HepG2 (cell line): Measurements from ENCODE around the gene ANKRD39. TPM values are rescaled to one million over a fixed set of nuclear protein-coding genes. Genes with fewer than 3 reads are reported as not detected.
A peak's percentile ranks its signal among the peaks of the same experiment; 100 is the strongest.

ENCODE experiments used
- AHR ChIP-seq: IDR thresholded peaks from 2 replicates; pipeline ENCODE4 v1.6.1; 2018; ENCODE audit warnings: missing genetic modification reagents, missing compliant biosample characterization
- CBX1 ChIP-seq: IDR thresholded peaks from one replicate; pipeline ENCODE4 v1.6.1; 2016; ENCODE audit warnings: antibody characterized with exemption, low read depth
- CC2D1A ChIP-seq: sonication (generic); formaldehyde crosslinking; IDR thresholded peaks from 2 replicates; pipeline ENCODE4 v1.8.1; 2023; ENCODE audit warnings: mild to moderate bottlenecking, missing genetic modification reagents
- MAZ ChIP-seq, 2 experiments: sonication (generic) in 1 of 2; formaldehyde crosslinking in 1 of 2; IDR thresholded peaks; 2 replicates each; pipeline versions ENCODE4 v1.5.0 to v1.6.1; 2012 to 2020; ENCODE audit warnings: low read depth in 2 of 2, mild to moderate bottlenecking in 2 of 2, borderline replicate concordance in 1 of 2, improper control_type of control experiment in 1 of 2, low read length in 1 of 2, missing genetic modification reagents in 1 of 2, moderate library complexity in 1 of 2
- PATZ1 ChIP-seq: sonication (generic); formaldehyde crosslinking; IDR thresholded peaks from 2 replicates; pipeline ENCODE4 v1.4.0; 2020; ENCODE audit warnings: missing genetic modification reagents
- POGZ ChIP-seq: sonication (generic); formaldehyde crosslinking; IDR thresholded peaks from 2 replicates; pipeline ENCODE4 v1.4.0; 2020; ENCODE audit warnings: mild to moderate bottlenecking, missing genetic modification reagents
- REST ChIP-seq, 2 experiments: IDR thresholded peaks; 2 replicates each; pipeline ENCODE4 v1.6.1; 2011 to 2012; ENCODE audit warnings: low read length in 2 of 2, borderline replicate concordance in 1 of 2, low read depth in 1 of 2, mild to moderate bottlenecking in 1 of 2, moderate library complexity in 1 of 2
- SIN3A ChIP-seq: IDR thresholded peaks from 2 replicates; pipeline ENCODE4 v1.6.1; 2011; ENCODE audit warnings: low read depth, mild to moderate bottlenecking, control low read depth, low read length, borderline replicate concordance
- STAT5B ChIP-seq: sonication (generic); formaldehyde crosslinking; IDR thresholded peaks from 2 replicates; pipeline ENCODE4 v1.4.0; 2020; ENCODE audit warnings: missing genetic modification reagents
- TBX2 ChIP-seq: sonication (generic); formaldehyde crosslinking; IDR thresholded peaks from 2 replicates; pipeline ENCODE4 v1.5.0; 2020; ENCODE audit warnings: missing genetic modification reagents, mild to moderate bottlenecking, borderline replicate concordance
- TFE3 ChIP-seq: IDR thresholded peaks from 2 replicates; pipeline ENCODE4 v1.6.1; 2016
- ZNF160 ChIP-seq: sonication (generic); formaldehyde crosslinking; IDR thresholded peaks from 2 replicates; pipeline ENCODE4 v1.8.0; 2022; ENCODE audit warnings: mild to moderate bottlenecking, inconsistent platforms, missing genetic modification reagents
- ZNF558 ChIP-seq: sonication (generic); formaldehyde crosslinking; IDR thresholded peaks from 2 replicates; pipeline ENCODE4 v1.9.0; 2022; ENCODE audit warnings: mild to moderate bottlenecking, missing genetic modification reagents, borderline replicate concordance
- ZNF574 ChIP-seq: sonication (generic); formaldehyde crosslinking; IDR thresholded peaks from 2 replicates; pipeline ENCODE4 v1.4.0; 2020; ENCODE audit warnings: missing genetic modification reagents
- ZNF629 ChIP-seq: sonication (generic); formaldehyde crosslinking; conservative IDR thresholded peaks from 2 replicates; pipeline ENCODE4 v1.5.0; 2020; ENCODE audit warnings: missing genetic modification reagents
- ZNF883 ChIP-seq: sonication (generic); formaldehyde crosslinking; IDR thresholded peaks from 2 replicates; pipeline ENCODE4 v1.5.1; 2020; ENCODE audit warnings: mild to moderate bottlenecking, missing genetic modification reagents; ENCODE audit errors: not compliant biosample characterization
- polyA plus RNA-seq, 8 experiments: library from polyadenylated mRNA; depleted of rRNA in 3 of 8; stranded (reverse) in 7 of 8; unstranded in 1 of 8; fragments of >200 nt; fragmentation: Illumina TruSeq in 4 of 8; extraction: Trizol in 4 of 8; gene quantifications; 2 replicates each; pipeline versions ENCODE4 v1.2.1 to v1.2.3, GENCODE V29; 2011 to 2016; ENCODE audit warnings: low read depth in 4 of 8, missing spikeins in 1 of 8, mixed read lengths in 1 of 8; ENCODE audit not compliant: insufficient read depth in 1 of 8
- total RNA-seq, 5 experiments: library from RNA; depleted of rRNA; stranded (reverse); fragments of >200 nt; fragmentation: Illumina TruSeq; extraction: Trizol; gene quantifications; 2 replicates each; pipeline ENCODE4 v1.2.3, GENCODE V29; 2016; ENCODE audit warnings: low read depth in 1 of 5

The ANKRD39 gene
- total and polyA plus RNA-seq, 2 of the 13 experiments (the other 11 are each of a cell fraction or from before 2014, with no cell fraction given) = 23.2 to 24.8 TPM

- TF ChIP-seq REST (IDR thresholded peaks at IDR 0.05; ENCODE audit: borderline replicate concordance in 1 of 2, low read depth in 1 of 2, low read length in 2 of 2) (peak in 1 of 2 experiments; percentile 24; a peak in 1 of 4 replicates), CC2D1A (CRISPR knock-in tag) (no peak), POGZ (CRISPR knock-in tag) (peak; percentile 14; the same call in 1 of the 2 replicates), ZNF558 (peak; percentile 93; the same call in 1 of the 2 replicates), ZNF160 (CRISPR knock-in tag) (no peak; the same call in none of the 2 replicates), ZNF883 (peak; percentile 80), ZNF574 (CRISPR knock-in tag) (no peak; the same call in none of the 2 replicates), CBX1 (peak; percentile 32), AHR (no peak), TBX2 (CRISPR knock-in tag) (peak; percentile 90), MAZ (IDR thresholded peaks at IDR 0.05; ENCODE audit: borderline replicate concordance, low read depth, low read length) (peak; percentile 83), MAZ (CRISPR knock-in tag; IDR thresholded peaks at IDR 0.05; ENCODE audit: low read depth) (peak; percentile 96), PATZ1 (CRISPR knock-in tag) (peak; percentile 91), STAT5B (CRISPR knock-in tag) (0 out of 2 replicates have a peak, but pooled peaks have one; percentile 49), TFE3 (CRISPR knock-in tag) (no peak), SIN3A (peak; percentile 74; the same call in 1 of the 2 replicates), ZNF629 (CRISPR knock-in tag) (no peak)
These were observed 41.5 kb downstream of the ANKRD39 start, which contains the start of gene CNNM3 (continued) for GRCh38 chr2:96816127-96816835.
